Fibroblast of gingiva (primary cell): Measurements from ENCODE around the gene FIBCD1.

Source experiments
- DNase-seq: peaks from one replicate; pipeline ENCODE4 v3.0.0-alpha.2; 2011; ENCODE audit warnings: low read depth

FIBCD1 gene

GRCh38 chr9:130878295-130878694 is 60.8 kb downstream of the FIBCD1 start:
- no peak for DNase-seq

- no peak for DNase-seq
Observed at GRCh38 chr9:130877300-130877699, 61.7 kb downstream of the FIBCD1 start.

GRCh38 chr9:130874783-130875182 is 64.3 kb downstream of the FIBCD1 start:
- no peak for DNase-seq

GRCh38 chr9:130873966-130874365 is 65.1 kb downstream of the FIBCD1 start:
- no peak for DNase-seq

- DNase-seq: no peak
Observed at GRCh38 chr9:130872912-130873503, 66.0 kb downstream of the FIBCD1 start.

GRCh38 chr9:130872508-130872907 is 66.5 kb downstream of the FIBCD1 start:
- no peak for DNase-seq

GRCh38 chr9:130872093-130872492 is 67.0 kb downstream of the FIBCD1 start:
- no peak for DNase-seq

GRCh38 chr9:130871395-130872062 is 67.5 kb downstream of the FIBCD1 start:
- no peak for DNase-seq

- no peak for DNase-seq
Observed at GRCh38 chr9:130870491-130871381, 68.3 kb downstream of the FIBCD1 start.

GRCh38 chr9:130869250-130869649 is 69.8 kb downstream of the FIBCD1 start:
- no peak for DNase-seq

- no peak for DNase-seq
Observed at GRCh38 chr9:130868230-130868629, 70.8 kb downstream of the FIBCD1 start.

GRCh38 chr9:130867556-130867955 is 71.5 kb downstream of the FIBCD1 start:
- DNase-seq: no peak

GRCh38 chr9:130866474-130866965 is 72.5 kb downstream of the FIBCD1 start:
- DNase-seq: peak; percentile 78

- no peak for DNase-seq
Observed at GRCh38 chr9:130865921-130866320, 73.1 kb downstream of the FIBCD1 start.

GRCh38 chr9:130864541-130864940 is 74.5 kb downstream of the FIBCD1 start:
- DNase-seq: no peak

GRCh38 chr9:130862747-130863146 is 76.3 kb downstream of the FIBCD1 start:
- DNase-seq: no peak

GRCh38 chr9:130862217-130862616 is 76.8 kb downstream of the FIBCD1 start:
- no peak for DNase-seq

GRCh38 chr9:130861372-130862180 is 77.5 kb downstream of the FIBCD1 start:
- no peak for DNase-seq

GRCh38 chr9:130860458-130861316 is 78.4 kb downstream of the FIBCD1 start:
- DNase-seq: peak; percentile 94

- DNase-seq: no peak
Observed at GRCh38 chr9:130858739-130859705, 80.0 kb downstream of the FIBCD1 start.
